Esophagus muscularis mucosa (tissue), 4 donors: ENCODE results near the gene TSR1. TPM values are rescaled to one million over a fixed set of nuclear protein-coding genes. Genes with fewer than 3 reads are reported as not detected.

ENCODE experiments used
- DNase-seq: peaks from one replicate; pipeline ENCODE4 v3.0.0-alpha.2; 2017; ENCODE audit errors: extremely low spot score
- H3K27ac ChIP-seq, 4 donors: fragments of 200-600 bp; sonication (generic); replicated peaks in 1 of 4; 1 replicate in 3 of 4; 2 replicates in 1 of 4; pipeline ENCODE4 v1.5.1; 2016 to 2019; ENCODE audit warnings: mild to moderate bottlenecking in 1 of 4
- H3K27me3 ChIP-seq, 4 donors: fragments of 200-600 bp; sonication (generic); one replicate each; pipeline versions ENCODE4 v1.5.1 to v1.6.0; 2016 to 2019
- H3K36me3 ChIP-seq, 4 donors: fragments of 200-600 bp; sonication (generic); one replicate each; pipeline ENCODE4 v1.5.1; 2016 to 2019
- H3K4me1 ChIP-seq, 4 donors: fragments of 200-600 bp; sonication (generic); one replicate each; pipeline ENCODE4 v1.5.1; 2016 to 2019
- H3K4me3 ChIP-seq, 4 donors: fragments of 200-600 bp; sonication (generic); 1 replicate in 2 of 4; 2 replicates in 2 of 4; pipeline ENCODE4 v1.5.1; 2016 to 2019; ENCODE audit warnings: mild to moderate bottlenecking in 4 of 4, moderate library complexity in 1 of 4
- H3K9me3 ChIP-seq, 4 donors: fragments of 200-600 bp; sonication (generic); 1 replicate in 3 of 4; 2 replicates in 1 of 4; pipeline ENCODE4 v1.5.1; 2016 to 2019
- EP300 ChIP-seq: sonication (generic); formaldehyde crosslinking; IDR thresholded peaks from one replicate; pipeline ENCODE4 v1.6.1; 2017; ENCODE audit warnings: antibody characterized with exemption
- POLR2A ChIP-seq: fragments of 450-650 bp; IDR thresholded peaks from one replicate; pipeline ENCODE4 v1.6.1; 2017; ENCODE audit warnings: antibody characterized with exemption, moderate library complexity, mild to moderate bottlenecking, low read depth
- POLR2AphosphoS5 ChIP-seq, 2 donors: sonication (generic); formaldehyde crosslinking; IDR thresholded peaks; one replicate each; pipeline ENCODE4 v1.6.1; 2017; ENCODE audit warnings: antibody characterized with exemption in 2 of 2
- WGBS: methylation state at CpG from one replicate; pipeline ENCODE4 v1.1.5; 2018; 5-methylcytosine and 5-hydroxymethylcytosine counted together
- intact Hi-C: fragments of 100-400 bp; cut with DNase I; formaldehyde crosslinking; loops from one replicate; pipeline ENCODE4 v1.15.1; 2023
- total RNA-seq, 4 donors: library from RNA; depleted of rRNA; stranded (reverse); fragments of >200 nt; gene quantifications; one replicate each; pipeline versions ENCODE4 v1.1.0 to v1.2.1, GENCODE V29; 2016
- TF ChIP-seq, protein P1 (sequence below), 3 experiments: fragments of 200-600 bp in 2 of 3; fragments of 450-650 bp in 1 of 3; sonication (generic) in 2 of 3; IDR thresholded peaks; one replicate each; pipeline ENCODE4 v1.5.1; 2017 to 2019; ENCODE audit warnings: antibody characterized with exemption in 3 of 3, mild to moderate bottlenecking in 2 of 3, moderate library complexity in 1 of 3

Gene TSR1
- total RNA-seq, 4 donors from 2014 or later = 49.0 to 57.2 (median 55.1) TPM

DNA sequence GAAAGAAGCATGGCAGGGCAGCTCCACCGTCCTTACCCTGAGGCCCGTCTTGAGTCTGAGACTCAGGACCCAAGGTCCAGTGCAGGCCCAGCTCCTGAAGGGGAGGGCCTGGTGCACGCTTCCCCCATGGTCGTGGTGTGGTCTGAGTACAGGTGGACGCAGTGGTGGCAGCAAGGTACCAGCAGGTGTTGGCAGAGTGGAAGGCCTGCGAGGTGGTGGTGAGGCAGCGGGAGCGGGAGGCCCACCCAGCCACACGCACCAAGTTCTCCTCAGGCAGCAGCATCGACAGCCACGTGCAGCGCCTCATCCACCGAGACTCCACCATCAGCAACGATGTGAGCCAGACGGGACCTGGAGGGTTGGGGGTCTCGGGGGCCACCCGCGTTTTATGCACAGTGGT, 36.9 kb upstream of the TSR1 start:
- DNase-seq = no peak
- H3K9me3 ChIP-seq = no peaks in the 10 kb centered on the region
- intact Hi-C loops = no loop called here
- H3K27me3 ChIP-seq = no peaks in the 10 kb centered on the region
- peaks cover 11 to 23% (median 22%) of the 10 kb centered on the region in 4 donors for H3K4me1 ChIP-seq
- TF ChIP-seq POLR2A (no peak), POLR2AphosphoS5 (IDR thresholded peaks at IDR 0.05) (no peak), EP300 (no peak)
- TF ChIP-seq, protein P1, sequence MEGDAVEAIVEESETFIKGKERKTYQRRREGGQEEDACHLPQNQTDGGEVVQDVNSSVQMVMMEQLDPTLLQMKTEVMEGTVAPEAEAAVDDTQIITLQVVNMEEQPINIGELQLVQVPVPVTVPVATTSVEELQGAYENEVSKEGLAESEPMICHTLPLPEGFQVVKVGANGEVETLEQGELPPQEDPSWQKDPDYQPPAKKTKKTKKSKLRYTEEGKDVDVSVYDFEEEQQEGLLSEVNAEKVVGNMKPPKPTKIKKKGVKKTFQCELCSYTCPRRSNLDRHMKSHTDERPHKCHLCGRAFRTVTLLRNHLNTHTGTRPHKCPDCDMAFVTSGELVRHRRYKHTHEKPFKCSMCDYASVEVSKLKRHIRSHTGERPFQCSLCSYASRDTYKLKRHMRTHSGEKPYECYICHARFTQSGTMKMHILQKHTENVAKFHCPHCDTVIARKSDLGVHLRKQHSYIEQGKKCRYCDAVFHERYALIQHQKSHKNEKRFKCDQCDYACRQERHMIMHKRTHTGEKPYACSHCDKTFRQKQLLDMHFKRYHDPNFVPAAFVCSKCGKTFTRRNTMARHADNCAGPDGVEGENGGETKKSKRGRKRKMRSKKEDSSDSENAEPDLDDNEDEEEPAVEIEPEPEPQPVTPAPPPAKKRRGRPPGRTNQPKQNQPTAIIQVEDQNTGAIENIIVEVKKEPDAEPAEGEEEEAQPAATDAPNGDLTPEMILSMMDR (IDR thresholded peaks at IDR 0.05) = no peak
- H3K27ac ChIP-seq = no peak overlapping the region
- H3K4me3 ChIP-seq = no peak overlapping the region
- peaks cover 20 to 80% (median 72%) of the 10 kb centered on the region in 4 donors for H3K36me3 ChIP-seq
- 95% methylated on average over 8 of the region's 18 CpGs for WGBS

DNA sequence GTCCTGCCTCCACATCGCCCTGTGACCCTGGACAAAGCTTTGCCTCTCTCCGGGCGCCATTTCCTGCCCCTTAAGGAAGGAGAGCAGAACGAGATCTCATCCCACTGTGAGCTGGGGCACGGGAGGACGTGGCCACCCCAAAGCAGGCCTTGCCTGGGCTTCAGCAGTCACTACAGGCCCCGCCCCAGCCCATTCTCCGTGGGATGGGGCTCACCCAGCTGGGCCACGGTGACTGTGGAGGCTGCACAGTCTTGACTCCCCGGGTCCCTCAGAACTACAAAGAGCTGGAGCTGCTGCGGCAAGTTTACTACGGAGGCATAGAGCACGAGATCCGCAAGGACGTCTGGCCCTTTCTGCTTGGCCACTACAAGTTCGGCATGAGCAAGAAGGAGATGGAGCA, 36.4 kb upstream of the TSR1 start:
- TF ChIP-seq POLR2AphosphoS5 (IDR thresholded peaks at IDR 0.05) (no peak), POLR2A (no peak)
- TF ChIP-seq, protein P1 (IDR thresholded peaks at IDR 0.05) = no peak
- WGBS = 93% methylated on average over 9 of the region's 16 CpGs
- DNase-seq = no peak
- Histone ChIP-seq H3K36me3 (peaks cover 20 to 79% (median 69%) of the 10 kb centered on the region in 4 donors), H3K4me1 (peaks cover 14 to 27% (median 24%) of the 10 kb centered on the region in 4 donors), H3K27me3 (no peaks in the 10 kb centered on the region), H3K4me3 (no peak overlapping the region), H3K9me3 (no peaks in the 10 kb centered on the region), H3K27ac (no peak overlapping the region)
- intact Hi-C loops = no loop called here

DNA sequence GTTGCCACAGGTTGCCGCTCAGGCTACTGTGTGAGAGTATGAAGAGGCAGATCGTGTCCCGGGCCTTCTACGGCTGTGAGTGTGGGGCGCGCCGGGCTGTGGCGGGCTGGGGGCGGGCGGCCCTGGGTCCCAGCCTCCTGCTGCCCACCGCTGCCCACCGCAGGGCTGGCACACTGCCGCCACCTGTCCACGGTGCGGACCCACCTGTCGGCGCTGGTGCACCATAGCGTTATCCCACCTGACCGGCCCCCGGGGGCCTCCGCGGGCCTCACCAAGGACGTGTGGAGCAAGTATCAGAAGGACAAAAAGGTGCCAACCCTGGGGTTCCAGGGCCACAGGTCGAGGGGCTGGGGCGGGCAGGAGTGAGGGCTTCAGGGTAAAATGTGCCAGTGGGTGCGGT, 35.9 kb upstream of the TSR1 start:
- Histone ChIP-seq H3K9me3 (no peaks in the 10 kb centered on the region), H3K4me1 (peaks cover 17 to 32% (median 26%) of the 10 kb centered on the region in 4 donors), H3K27ac (no peak overlapping the region), H3K27me3 (no peaks in the 10 kb centered on the region), H3K4me3 (no peak overlapping the region), H3K36me3 (peaks cover 20 to 78% (median 70%) of the 10 kb centered on the region in 4 donors)
- intact Hi-C loops = no loop called here
- no peak for DNase-seq
- TF ChIP-seq POLR2A (no peak), EP300 (no peak), POLR2AphosphoS5 (IDR thresholded peaks at IDR 0.05) (no peak)
- TF ChIP-seq, protein P1 (IDR thresholded peaks at IDR 0.05) = no peak
- WGBS = 97% methylated on average over 14 of the region's 26 CpGs

DNA sequence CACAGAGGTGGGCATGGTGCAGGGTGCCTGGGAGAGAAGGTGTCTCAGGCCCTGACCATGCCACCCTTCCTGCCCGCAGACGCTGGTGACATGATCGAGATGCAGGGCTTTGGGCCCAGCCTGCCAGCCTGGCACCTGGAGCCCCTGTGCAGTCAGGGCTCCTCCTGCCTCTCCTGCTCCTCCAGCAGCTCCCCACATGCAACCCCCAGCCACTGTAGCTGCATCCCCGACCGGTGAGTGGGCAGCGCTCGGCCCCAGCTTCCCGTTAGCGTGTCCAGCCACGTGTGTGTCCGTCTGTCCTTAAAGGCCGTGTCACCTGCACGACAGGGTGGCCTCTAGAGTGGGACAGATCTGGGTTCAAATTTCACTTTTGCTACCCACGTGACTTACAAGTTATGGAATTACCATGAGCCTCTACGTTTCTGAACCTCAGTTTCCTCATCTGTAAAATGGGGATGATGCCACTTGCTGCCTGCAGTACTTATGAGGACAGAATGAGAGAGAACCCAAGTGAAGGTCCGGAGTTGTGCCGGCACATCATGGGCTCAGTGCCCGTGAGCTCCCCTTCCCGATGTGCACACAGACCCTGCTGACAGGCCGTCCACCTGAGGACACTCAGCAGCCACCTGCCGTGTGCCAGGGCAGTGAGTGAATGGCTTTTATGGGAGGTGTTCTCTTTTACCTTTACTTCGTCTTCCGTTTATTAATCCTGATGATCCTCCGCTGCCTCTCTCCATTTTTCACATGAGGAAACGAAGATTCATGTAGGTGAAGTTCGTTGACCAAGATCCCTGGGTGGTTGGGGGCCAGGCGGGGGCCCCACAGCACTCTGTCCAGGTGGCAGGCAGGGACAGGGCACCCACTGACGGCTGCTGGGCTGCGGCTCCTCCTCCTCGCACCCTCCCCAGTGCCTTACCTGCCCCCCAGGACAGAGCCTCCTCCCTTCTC, 35.2 kb upstream of the TSR1 start:
- Histone ChIP-seq H3K9me3 (no peaks in the 10 kb centered on the region), H3K27ac (no peak overlapping the region), H3K4me3 (no peak overlapping the region), H3K36me3 (peaks cover 20 to 77% (median 70%) of the 10 kb centered on the region in 4 donors), H3K27me3 (no peaks in the 10 kb centered on the region), H3K4me1 (peaks cover 17 to 34% (median 27%) of the 10 kb centered on the region in 4 donors)
- no peak for DNase-seq
- intact Hi-C loops = no loop called here
- TF ChIP-seq, protein P1 (IDR thresholded peaks at IDR 0.05) = no peak
- TF ChIP-seq EP300 (no peak), POLR2A (no peak), POLR2AphosphoS5 (IDR thresholded peaks at IDR 0.05) (no peak)
- WGBS = 93% methylated on average over 25 of the region's 30 CpGs
